BLaER1 treated with 17β-estradiol and CSF1 and Interleukin-3, amounts not matched to agents 10 nM and 100 nM (cell line): ENCODE results near the gene LMOD1.
A peak's percentile ranks its signal among the peaks of the same experiment; 100 is the strongest.

Experiments used
- H3K27ac ChIP-seq, 11 experiments: shearing (Covaris generic); formaldehyde crosslinking; 2 replicates each; pipeline ENCODE4 v1.8.1; 2022
- H3K27me3 ChIP-seq, 11 experiments: shearing (Covaris generic); formaldehyde crosslinking; 2 replicates each; pipeline ENCODE4 v1.8.1; 2022
- H3K36me3 ChIP-seq, 11 experiments: shearing (Covaris generic); formaldehyde crosslinking; 2 replicates each; pipeline ENCODE4 v1.8.1; 2022
- H3K4me1 ChIP-seq, 10 experiments: shearing (Covaris generic); formaldehyde crosslinking; 2 replicates each; pipeline ENCODE4 v1.8.1; 2022
- H3K4me2 ChIP-seq, 11 experiments: shearing (Covaris generic); formaldehyde crosslinking; 2 replicates each; pipeline ENCODE4 v1.8.1; 2022
- H3K4me3 ChIP-seq, 10 experiments: shearing (Covaris generic); formaldehyde crosslinking; 2 replicates each; pipeline ENCODE4 v1.8.1; 2022
- H3K9ac ChIP-seq, 11 experiments: shearing (Covaris generic); formaldehyde crosslinking; 2 replicates each; pipeline ENCODE4 v1.8.1; 2022
- H3K9me3 ChIP-seq, 11 experiments: shearing (Covaris generic); formaldehyde crosslinking; replicated peaks in 1 of 11; 2 replicates each; pipeline ENCODE4 v1.8.1; 2022
- H4K20me1 ChIP-seq, 11 experiments: shearing (Covaris generic); formaldehyde crosslinking; 2 replicates each; pipeline ENCODE4 v1.8.1; 2022
- Cebpa-rat ChIP-seq, 11 experiments: shearing (Covaris generic); IDR thresholded peaks; 2 replicates each; pipeline ENCODE4 v1.8.1; 2022

LMOD1 gene

GRCh38 chr1:201900476-201900875, 45.9 kb downstream of the LMOD1 start:
- no peak overlapping the region for H3K4me2 ChIP-seq
- H3K27ac ChIP-seq: no peak overlapping the region

GRCh38 chr1:201899683-201900429, 46.5 kb downstream of the LMOD1 start:
- Histone ChIP-seq H3K27me3 (no peaks in the 10 kb centered on the region), H3K9ac (no peak overlapping the region), H3K4me3 (no peak overlapping the region), H3K4me2 (no peak overlapping the region), H3K36me3 (no peaks in the 10 kb centered on the region), H3K4me1 (peaks cover 0 to 16% (median 8%) of the 10 kb centered on the region in 10 experiments; a peak in 12 of 20 replicates), H4K20me1 (no peaks in the 10 kb centered on the region), H3K9me3 (no peaks in the 10 kb centered on the region), H3K27ac (no peak overlapping the region)
- no peak for TF ChIP-seq Cebpa-rat (IDR thresholded peaks at IDR 0.05)

More at GRCh38 chr1:201900476-201900875, 45.9 kb downstream of the LMOD1 start:
- Histone ChIP-seq H3K4me3 (no peak overlapping the region), H4K20me1 (no peaks in the 10 kb centered on the region), H3K9ac (no peak overlapping the region), H3K36me3 (no peaks in the 10 kb centered on the region), H3K27me3 (no peaks in the 10 kb centered on the region), H3K9me3 (no peaks in the 10 kb centered on the region), H3K4me1 (peaks cover 0 to 12% (median 8%) of the 10 kb centered on the region in 10 experiments; a peak in 14 of 20 replicates)
- no peak for TF ChIP-seq Cebpa-rat (IDR thresholded peaks at IDR 0.05)

GRCh38 chr1:201898992-201899391, 47.4 kb downstream of the LMOD1 start:
- H3K27me3 ChIP-seq: no peaks in the 10 kb centered on the region
- H3K36me3 ChIP-seq: no peaks in the 10 kb centered on the region
- H3K4me1 ChIP-seq: peaks cover 0 to 16% (median 8%) of the 10 kb centered on the region in 10 experiments; a peak in 12 of 20 replicates
- TF ChIP-seq Cebpa-rat (IDR thresholded peaks at IDR 0.05): no peak
- no peak overlapping the region for H3K9ac ChIP-seq
- H3K4me3 ChIP-seq: no peak overlapping the region
- no peaks in the 10 kb centered on the region for H3K9me3 ChIP-seq
- H3K27ac ChIP-seq: no peak overlapping the region
- no peak overlapping the region for H3K4me2 ChIP-seq
- H4K20me1 ChIP-seq: no peaks in the 10 kb centered on the region; a peak in 1 of 22 replicates

DNA sequence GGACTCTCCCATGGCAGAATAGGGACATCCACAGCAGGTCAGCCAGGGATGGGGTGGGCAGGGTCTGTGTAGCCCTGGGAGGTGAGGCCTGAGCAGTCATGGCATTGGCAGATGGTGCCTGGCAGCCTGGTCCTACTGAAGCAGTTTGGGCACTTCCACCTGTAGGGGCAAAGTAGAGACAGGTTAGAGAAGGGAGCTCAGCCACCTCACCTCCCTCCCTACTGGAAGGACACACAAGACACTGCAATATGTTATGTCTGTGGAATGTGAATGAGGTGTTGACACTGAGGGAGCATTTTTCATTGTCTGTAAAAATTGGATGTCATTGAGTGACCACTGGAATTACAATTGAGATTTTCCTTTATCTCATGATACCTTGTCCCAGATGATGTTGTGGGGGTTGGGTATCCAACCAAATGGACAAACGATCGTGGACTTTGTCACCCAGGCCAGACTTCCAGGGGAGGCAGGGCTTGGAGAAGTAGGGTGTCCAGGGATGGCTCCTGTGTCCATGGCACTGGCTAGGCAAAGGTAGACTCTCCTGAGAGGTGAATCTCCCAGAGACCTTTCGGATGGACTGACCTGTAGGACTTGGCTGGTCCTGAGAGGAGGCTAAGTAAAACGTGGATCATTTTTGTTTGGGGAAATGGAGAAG, 48.0 kb downstream of the LMOD1 start:
- Histone ChIP-seq H3K4me2 (no peak overlapping the region), H3K9ac (no peak overlapping the region), H3K4me3 (no peak overlapping the region), H3K27me3 (no peaks in the 10 kb centered on the region), H4K20me1 (no peaks in the 10 kb centered on the region; a peak in 1 of 22 replicates), H3K36me3 (no peaks in the 10 kb centered on the region), H3K4me1 (peaks cover 0 to 16% (median 8%) of the 10 kb centered on the region in 10 experiments; a peak in 12 of 20 replicates), H3K9me3 (no peaks in the 10 kb centered on the region), H3K27ac (no peak overlapping the region)
- TF ChIP-seq Cebpa-rat (IDR thresholded peaks at IDR 0.05): no peak

DNA sequence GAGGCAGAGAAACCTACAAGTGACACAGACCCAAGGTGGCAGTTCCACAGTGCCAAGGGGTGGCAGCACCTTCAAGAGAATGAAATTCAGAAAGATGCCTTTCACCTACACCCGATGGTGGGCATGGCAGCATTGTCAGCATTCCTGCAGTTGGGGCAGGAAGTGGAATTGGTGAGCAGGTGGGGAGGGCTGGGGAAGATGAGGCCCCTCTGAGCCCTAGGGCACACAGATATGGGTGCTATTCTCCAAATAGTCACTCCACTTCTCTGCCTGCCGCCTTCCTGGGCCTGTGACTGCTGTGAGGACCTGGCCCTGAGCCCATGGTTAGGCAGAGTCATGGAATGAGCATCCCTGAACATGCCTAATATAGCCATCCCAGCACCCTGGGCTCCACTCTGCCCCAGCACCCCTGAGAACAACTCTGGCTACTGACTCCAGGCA, 49.4 kb downstream of the LMOD1 start:
- H3K27ac ChIP-seq: no peak overlapping the region
- no peaks in the 10 kb centered on the region for H3K36me3 ChIP-seq
- TF ChIP-seq Cebpa-rat (IDR thresholded peaks at IDR 0.05): no peak
- H3K4me3 ChIP-seq: no peak overlapping the region
- H3K4me2 ChIP-seq: no peak overlapping the region
- H3K27me3 ChIP-seq: no peaks in the 10 kb centered on the region
- no peak overlapping the region for H3K9ac ChIP-seq
- no peaks in the 10 kb centered on the region; a peak in 1 of 22 replicates for H4K20me1 ChIP-seq
- peaks cover 0 to 16% (median 8%) of the 10 kb centered on the region in 10 experiments; a peak in 12 of 20 replicates for H3K4me1 ChIP-seq
- H3K9me3 ChIP-seq: no peaks in the 10 kb centered on the region

DNA sequence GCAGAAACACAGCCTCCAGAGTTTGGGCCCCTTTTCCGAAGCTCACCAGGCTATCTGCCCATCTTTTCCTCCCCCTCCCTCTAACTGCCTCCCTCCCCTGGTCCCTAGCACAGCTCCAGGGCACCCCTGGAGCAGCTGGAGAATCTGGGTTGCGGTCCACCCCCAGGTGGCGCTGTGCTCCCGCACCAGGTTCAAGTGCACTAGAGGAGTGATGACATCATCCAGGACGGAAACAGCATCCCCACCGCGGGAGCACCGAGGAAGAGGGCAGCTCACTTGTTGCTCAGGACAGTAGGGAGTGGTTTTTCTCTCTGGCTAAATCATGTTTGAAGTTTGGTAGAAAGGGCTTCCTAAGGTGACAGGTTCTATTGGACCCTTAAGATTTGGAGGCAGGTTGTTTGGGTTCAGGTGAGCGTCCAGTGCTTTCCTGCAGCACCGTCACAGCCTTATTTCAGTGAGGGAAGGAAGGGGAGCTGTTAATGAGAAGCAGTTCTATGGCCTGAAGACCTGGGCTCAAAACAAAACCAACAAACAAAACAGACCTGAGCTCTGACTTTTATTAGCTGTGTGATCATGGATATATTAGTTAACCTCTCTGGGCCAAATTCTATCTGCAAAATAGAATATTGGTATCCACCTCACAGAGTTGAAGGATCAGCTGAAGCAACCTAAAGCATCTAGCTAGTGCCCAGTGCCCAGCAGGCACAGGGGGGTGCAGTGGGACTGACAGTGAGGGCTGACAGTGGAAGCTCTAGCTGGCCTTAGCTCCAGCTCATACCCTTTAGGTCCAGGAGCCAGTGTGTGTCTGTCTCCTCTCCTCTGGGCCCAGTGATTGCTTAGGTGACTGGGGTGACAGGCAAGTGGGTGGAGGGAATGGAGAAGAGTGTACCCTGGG, 50.2 kb downstream of the LMOD1 start:
- H3K4me1 ChIP-seq: peaks cover 0 to 16% (median 8%) of the 10 kb centered on the region in 10 experiments; a peak in 12 of 20 replicates
- H3K4me3 ChIP-seq: no peak overlapping the region
- peak overlapping the region in 10 of 11 experiments; percentile 13 to 68 (median 37); a peak in 17 of 22 replicates for H3K4me2 ChIP-seq
- H3K9ac ChIP-seq: no peak overlapping the region
- no peak overlapping the region for H3K27ac ChIP-seq
- TF ChIP-seq Cebpa-rat (IDR thresholded peaks at IDR 0.05): no peak
- no peaks in the 10 kb centered on the region for H3K36me3 ChIP-seq
- no peaks in the 10 kb centered on the region for H3K9me3 ChIP-seq
- H4K20me1 ChIP-seq: no peaks in the 10 kb centered on the region; a peak in 1 of 22 replicates
- H3K27me3 ChIP-seq: 0 out of 22 replicates have a peak, but pooled peaks cover 0 to 1% (median 0%) of the 10 kb centered on the region in 11 experiments

GRCh38 chr1:201895120-201895665, 51.2 kb downstream of the LMOD1 start:
- Histone ChIP-seq H3K4me3 (no peak overlapping the region), H3K9me3 (no peaks in the 10 kb centered on the region), H3K36me3 (no peaks in the 10 kb centered on the region), H3K9ac (no peak overlapping the region), H3K27me3 (peaks cover 2 to 11% (median 7%) of the 10 kb centered on the region in 11 experiments; a peak in 21 of 22 replicates), H4K20me1 (no peaks in the 10 kb centered on the region; a peak in 2 of 22 replicates), H3K4me2 (no peak overlapping the region), H3K27ac (no peak overlapping the region), H3K4me1 (peaks cover 0 to 16% (median 8%) of the 10 kb centered on the region in 10 experiments; a peak in 12 of 20 replicates)
- TF ChIP-seq Cebpa-rat (IDR thresholded peaks at IDR 0.05): no peak

DNA sequence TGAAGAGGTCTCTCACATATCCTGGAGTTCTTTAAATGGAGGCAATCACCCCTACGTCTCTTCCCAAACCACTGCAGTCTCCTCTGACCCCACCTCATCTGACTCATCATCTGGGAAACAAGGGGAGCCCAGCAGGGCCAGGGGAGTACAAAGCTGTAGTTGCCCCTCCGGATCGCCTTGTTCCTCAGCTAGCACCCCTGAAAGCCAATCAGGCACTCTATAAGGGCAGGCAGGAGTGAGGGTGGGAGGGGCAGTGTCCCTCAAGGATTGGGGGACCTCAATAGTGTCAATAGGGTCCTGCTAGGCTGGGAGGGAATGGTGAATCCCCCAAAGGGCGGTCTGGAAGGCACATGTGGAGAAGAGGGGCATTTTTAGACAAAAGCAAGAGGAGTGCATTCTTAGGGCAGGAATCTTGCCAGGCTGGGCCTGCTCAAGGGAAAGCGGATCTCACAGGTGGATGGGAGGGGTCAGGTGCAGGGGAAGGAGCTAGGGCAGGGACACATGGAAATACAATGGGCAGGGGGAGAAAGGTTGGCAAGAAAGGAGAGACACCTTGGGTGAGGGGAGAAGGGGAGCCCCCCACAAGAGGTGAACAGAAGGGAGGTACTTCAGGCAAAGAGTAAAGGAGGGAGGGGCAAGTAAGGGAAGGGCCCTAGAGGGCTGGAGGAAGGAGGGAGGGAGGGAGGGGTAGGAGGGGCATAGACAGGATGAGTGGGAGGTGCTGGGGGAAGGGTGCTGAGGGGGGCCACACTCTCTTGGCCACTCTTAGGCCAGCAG, 51.8 kb downstream of the LMOD1 start:
- Histone ChIP-seq H3K9me3 (no peaks in the 10 kb centered on the region), H3K27me3 (peaks cover 9 to 18% (median 14%) of the 10 kb centered on the region in 11 experiments), H3K36me3 (no peaks in the 10 kb centered on the region), H3K9ac (no peak overlapping the region), H4K20me1 (no peaks in the 10 kb centered on the region; a peak in 2 of 22 replicates), H3K4me1 (peaks cover 0 to 16% (median 8%) of the 10 kb centered on the region in 10 experiments; a peak in 12 of 20 replicates), H3K4me3 (no peak overlapping the region), H3K4me2 (no peak overlapping the region), H3K27ac (no peak overlapping the region)
- no peak for TF ChIP-seq Cebpa-rat (IDR thresholded peaks at IDR 0.05)
